Ecto neural progenitor cell (in vitro differentiated cells): Measurements from ENCODE around the gene BRCA1.
"Not testable (repeated sequence)": the region's sequence is repeated elsewhere in the genome, so short reads cannot be mapped to it uniquely, and the experiment has no call there.

ENCODE experiments used
- DNase-seq: peaks from one replicate; pipeline ENCODE4 v3.0.0-alpha.2; 2018; ENCODE audit warnings: low spot score

Gene BRCA1

DNA sequence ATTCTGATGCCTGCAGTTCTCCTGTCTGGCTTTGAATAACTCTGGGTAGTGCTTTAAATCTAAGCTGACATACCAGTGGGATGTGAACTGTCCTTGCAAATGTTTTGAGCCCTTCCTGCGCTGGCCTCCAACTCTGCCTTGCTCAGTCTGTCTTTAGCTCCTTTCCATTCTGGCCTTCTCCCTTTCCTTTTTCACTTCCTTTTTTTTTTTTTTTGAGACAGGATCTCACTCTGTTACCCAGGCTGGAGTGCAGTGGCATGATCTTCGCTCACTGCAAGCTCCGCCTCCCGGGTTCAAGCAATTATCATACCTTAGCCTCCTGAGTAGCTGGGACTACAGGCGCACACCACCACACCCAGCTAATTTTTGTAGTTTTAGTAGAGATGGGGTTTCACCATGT lies 8.3 kb upstream of the BRCA1 start:
- not testable (repeated sequence) for DNase-seq

DNA sequence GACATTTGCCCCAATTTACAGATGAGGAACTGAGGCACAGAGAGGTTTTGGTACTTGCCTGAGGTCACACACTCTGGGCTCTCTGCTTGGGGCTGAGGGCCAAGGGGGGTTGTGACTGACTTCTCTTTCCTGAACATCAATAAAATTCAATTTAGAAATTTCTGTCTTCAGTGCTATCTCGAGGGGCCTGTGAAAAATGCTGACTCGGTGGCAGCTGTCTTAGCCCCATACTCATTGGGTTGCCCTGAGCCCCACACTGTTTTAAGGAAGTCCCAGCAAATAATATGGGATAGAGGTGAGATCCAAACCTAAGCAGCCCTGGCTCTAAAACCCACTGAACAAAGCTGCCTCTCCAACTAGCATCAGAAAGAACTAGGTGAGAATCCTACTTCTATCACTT lies 7.0 kb upstream of the BRCA1 start:
- DNase-seq, result no peak

DNA sequence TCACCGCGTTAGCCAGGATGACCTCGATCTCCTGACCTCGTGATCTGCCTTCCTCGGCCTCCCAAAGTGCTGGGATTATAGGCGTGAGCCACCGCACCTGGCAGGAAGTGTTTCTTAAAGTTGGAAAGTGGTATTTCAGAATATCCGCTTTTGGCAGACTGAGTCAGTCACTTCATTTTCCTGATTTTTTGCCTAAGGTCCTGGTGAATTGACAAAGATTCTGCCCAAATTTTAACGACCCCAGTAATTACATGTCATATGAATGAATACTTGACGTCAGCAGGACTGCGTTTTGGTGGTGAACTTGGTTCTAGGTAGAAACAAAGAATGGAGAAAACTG lies 4.5 kb upstream of the BRCA1 start:
- no peak for DNase-seq

DNA sequence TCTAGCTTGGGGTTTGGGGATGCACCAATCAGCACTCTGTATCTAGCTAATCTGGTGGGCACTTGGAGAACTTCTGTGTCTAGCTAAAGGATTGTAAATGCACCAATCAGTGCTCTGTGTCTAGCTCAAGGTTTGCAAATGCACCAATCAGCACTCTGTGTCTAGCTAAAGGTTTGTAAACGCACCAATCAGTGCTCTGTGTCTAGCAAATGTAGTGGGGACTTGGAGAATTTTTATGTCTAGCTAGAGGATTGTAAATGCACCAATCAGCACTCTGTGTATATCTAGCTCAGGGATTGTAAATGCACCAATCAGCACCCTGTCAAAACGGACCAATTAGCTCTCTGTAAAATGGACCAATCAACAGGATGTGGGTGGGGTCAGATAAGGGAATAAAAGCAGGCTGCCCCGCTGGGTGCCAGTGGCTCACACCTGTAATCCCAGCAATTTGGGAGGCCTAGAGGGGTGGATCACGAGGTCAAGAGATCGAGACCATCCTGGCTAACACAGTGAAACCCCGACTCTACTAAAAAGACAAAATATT lies 2.2 kb upstream of the BRCA1 start:
- peak; percentile 26 for DNase-seq

DNA sequence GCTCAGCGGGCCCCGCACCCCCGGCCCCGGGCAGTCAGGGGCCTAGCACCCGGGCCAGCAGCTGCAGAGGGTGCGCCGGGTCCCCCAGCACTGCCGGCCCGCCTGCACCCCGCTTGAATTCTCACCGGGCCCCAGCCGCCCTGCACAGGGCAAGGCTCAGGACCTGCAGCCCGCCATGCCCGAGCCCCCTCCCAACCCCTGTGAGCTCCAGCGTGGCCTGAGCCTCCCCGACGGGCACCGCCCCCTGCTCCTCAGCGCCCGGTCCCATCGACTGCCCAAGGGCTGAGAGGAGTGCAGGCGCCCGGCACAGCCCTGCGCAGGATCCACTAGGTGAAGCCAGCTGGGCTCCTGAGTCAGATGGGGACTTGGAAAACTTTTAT lies 1.7 kb upstream of the BRCA1 start:
- peak; percentile 44 for DNase-seq

DNA sequence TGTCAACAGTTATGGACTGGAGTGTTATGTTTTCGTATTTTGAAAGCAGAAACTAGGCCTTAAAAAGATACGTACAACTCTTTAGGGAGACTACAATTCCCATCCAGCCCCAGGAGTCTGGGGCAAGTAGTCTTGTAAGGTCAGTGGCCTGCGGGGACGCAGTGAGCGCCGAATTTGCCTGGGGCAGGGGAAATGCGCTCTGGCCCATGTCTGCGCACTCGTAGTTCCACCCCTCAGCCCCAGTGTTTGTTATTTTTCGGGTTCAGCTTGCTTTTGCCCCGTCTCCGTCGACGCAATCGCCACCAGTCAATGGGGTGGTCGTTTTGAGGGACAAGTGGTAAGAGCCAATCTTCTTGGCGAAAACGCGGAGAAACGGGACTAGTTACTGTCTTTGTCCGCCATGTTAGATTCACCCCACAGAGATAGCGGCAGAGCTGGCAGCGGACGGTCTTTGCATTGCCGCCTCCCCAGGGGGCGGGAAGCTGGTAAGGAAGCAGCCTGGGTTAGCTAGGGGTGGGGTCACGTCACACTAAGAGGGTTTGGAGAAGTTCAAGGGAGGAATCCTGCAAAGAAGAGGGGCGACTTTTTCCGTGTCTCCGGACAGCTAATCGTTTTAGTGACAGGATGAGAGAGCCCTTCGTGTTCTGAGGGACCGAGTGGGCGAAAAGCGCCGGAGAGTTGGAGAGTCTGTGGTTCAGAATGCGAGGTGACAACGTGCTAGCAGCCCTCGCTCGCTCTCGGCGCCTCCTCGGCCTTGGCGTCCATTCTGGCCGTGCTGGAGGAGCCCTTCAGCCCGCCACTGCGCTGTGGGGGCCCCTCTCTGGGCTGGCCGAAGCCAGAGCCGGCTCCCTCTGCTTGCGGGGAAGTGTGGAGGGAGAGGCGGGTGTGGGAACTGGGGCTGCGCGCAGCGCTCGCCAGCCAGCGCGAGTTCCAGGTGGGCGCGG lies 1.1 kb upstream of the BRCA1 start:
- DNase-seq, result peak; percentile 63

DNA sequence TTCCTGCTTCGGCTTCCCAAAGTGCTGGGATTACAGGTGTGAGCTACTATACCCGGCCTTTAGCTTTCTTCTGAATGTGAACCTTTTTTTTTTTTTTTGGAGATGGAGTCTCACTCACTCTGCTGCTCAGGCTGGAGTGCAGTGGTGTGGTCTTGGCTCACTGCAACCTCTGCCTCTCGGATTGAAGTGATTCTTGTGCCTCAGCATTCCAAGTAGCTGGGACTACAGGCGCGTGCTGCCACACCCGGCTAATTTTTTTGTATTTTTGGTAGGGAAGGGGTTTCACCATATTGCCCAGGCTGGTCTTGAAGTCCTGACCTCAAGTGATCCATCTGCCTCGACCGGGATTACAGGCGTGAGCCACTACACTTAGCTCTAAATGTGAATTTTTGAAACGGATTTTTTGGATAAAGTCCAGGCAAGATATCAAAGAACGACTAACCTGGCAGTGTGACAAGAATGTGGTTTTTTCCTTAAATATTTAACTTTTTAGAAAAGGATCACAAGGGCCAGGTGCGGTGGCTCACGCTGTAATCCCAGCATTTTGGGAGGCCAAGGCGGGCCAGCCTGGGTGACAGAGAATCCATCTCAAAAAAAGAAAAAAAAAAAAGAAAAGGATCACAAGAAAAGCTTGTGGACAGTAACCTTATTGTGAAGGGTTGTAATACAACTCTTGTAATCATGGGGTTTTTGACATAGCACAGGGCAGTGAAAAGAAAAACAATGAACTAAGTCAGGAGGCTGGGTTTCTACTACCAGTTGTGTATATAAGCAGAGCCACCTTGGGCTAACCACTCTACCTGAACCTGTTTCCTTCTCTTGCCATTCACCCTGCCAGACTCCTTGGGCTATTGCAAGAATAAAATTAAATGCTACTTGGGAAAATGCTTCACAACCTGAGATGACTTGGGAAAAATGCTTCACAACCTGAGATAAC lies 6.2 kb downstream of the BRCA1 start:
- no peak for DNase-seq

DNA sequence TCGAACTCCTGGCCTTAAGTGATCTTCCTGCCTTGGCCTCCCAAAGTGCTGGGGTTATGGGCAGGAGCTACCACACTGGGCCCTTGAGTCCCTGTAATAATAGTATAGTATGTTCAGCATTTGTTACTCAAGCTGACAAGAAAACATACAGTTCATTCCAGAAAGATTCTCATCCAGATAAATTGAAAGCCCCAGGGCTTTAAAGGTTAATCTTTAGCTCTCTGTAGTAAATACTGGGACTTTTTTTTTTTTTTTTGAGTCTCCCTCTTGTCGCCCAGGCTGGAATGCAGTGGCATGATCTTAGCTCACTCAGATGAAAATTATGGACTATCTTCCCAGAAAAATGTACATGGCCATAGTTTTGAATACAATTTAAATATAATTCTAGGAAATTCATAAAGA lies 11.0 kb downstream of the BRCA1 start:
- DNase-seq, result no peak

DNA sequence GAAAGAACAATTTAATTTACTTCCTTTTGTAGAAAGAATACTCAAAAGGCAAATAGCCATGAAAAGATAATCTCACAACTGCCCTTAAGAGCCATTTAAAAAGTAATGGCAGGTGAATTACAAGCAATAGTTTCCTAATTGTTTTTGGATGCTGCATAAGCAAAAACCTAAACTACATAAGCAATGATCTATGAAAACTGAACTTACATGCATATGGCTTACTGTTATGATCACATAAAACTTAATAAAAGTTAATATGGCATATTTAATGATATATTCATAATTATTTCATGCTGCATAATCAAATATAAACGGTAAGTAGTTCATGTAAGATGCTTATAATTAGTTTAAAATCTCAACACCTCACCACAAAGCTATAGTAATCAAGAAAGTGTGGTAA lies 18.6 kb downstream of the BRCA1 start:
- DNase-seq, result no peak

DNA sequence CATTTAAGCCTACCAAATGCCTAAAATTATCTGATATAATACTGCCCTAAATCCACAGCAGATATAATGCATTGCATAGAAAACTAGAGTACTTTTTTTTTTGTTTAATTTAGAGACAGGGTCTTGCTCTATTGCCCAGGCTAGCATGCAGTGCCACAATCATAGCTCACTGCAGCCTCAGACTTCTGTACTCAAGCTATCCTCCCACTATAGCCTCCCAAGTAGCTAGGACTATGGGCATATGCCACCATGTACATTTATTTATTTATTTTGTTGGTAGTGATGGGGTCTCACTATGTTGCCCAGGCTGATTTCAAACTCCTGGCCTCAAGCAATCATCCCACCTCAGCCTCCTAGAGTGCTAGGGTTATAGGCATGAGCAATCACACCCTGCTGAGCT lies 20.0 kb downstream of the BRCA1 start:
- no peak for DNase-seq

DNA sequence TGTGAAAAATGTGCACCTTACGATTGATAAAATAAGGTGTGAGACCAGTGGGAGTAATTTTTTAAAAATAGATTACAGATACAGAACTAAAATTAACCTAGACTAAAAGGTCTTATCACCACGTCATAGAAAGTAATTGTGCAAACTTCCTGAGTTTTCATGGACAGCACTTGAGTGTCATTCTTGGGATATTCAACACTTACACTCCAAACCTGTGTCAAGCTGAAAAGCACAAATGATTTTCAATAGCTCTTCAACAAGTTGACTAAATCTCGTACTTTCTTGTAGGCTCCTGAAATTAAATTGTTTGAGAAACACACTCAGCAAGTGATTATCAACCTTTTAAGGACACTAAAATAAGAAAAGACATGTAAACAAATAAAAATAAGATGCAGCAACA lies 20.5 kb downstream of the BRCA1 start:
- no peak for DNase-seq

DNA sequence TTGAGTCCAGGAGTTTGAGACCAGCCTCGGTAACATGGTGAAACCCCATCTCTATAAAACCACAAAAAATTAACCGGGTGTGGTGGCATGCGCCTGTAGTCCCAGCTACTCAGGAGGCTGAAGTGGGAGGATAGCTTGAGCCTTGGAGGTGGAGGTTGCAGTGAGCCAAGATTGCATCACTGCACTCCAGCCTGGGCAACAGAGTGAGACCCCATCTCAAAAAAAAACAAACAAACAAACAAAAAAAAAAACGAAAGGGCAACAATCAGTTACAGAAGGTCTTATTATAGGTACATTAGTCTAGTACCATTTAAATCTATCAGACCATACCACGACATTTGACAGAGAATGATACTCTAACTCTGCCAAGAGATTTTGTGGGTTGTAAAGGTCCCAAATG lies 29.8 kb downstream of the BRCA1 start:
- not testable (repeated sequence) for DNase-seq

DNA sequence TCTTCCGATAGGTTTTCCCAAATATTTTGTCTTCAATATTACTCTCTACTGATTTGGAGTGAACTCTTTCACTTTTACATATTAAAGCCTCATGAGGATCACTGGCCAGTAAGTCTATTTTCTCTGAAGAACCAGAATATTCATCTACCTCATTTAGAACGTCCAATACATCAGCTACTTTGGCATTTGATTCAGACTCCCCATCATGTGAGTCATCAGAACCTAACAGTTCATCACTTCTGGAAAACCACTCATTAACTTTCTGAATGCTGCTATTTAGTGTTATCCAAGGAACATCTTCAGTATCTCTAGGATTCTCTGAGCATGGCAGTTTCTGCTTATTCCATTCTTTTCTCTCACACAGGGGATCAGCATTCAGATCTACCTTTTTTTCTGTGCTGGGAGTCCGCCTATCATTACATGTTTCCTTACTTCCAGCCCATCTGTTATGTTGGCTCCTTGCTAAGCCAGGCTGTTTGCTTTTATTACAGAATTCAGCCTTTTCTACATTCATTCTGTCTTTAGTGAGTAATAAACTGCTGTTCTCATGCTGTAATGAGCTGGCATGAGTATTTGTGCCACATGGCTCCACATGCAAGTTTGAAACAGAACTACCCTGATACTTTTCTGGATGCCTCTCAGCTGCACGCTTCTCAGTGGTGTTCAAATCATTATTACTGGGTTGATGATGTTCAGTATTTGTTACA lies 30.9 kb downstream of the BRCA1 start:
- DNase-seq, result no peak

DNA sequence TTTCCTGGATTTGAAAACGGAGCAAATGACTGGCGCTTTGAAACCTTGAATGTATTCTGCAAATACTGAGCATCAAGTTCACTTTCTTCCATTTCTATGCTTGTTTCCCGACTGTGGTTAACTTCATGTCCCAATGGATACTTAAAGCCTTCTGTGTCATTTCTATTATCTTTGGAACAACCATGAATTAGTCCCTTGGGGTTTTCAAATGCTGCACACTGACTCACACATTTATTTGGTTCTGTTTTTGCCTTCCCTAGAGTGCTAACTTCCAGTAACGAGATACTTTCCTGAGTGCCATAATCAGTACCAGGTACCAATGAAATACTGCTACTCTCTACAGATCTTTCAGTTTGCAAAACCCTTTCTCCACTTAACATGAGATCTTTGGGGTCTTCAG lies 32.3 kb downstream of the BRCA1 start:
- no peak for DNase-seq

DNA sequence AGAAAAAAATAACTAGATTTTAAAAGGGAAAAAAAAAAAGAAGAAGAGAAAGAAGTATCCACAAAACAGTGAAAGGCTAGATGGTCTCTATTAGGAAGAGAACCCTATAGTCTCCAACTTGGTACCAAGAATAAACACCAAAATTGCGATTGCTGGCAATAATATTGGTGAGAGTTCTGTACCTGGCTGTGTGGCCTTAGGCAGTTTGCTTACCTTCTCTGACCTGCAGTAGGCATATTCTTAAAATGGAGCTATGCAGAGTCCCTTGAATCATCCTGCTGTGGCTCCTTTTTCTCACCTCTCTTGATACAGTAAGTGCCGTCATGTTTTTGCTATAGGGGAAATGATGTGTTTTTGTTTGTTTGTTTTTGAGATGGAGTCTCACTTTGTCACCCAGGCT lies 35.1 kb downstream of the BRCA1 start:
- no peak for DNase-seq

DNA sequence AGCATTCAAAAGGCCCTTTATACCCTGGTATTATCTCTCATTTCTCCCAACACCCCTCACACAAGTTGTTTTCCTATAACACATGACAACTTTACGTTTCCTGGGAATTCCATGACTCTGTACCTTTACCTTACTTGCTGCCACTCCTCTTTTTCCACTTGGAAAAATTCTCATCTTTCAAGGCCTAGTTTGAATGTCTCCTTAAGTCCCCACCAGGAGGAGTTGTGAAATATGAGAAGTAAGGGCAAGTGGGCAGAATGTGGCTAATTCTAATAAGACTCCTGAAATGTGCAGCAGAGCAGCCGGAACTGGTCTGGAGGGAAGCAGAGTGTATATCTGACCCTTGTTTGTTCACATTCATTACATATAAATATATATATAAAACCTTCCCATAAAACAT lies 39.7 kb downstream of the BRCA1 start:
- DNase-seq, result no peak

DNA sequence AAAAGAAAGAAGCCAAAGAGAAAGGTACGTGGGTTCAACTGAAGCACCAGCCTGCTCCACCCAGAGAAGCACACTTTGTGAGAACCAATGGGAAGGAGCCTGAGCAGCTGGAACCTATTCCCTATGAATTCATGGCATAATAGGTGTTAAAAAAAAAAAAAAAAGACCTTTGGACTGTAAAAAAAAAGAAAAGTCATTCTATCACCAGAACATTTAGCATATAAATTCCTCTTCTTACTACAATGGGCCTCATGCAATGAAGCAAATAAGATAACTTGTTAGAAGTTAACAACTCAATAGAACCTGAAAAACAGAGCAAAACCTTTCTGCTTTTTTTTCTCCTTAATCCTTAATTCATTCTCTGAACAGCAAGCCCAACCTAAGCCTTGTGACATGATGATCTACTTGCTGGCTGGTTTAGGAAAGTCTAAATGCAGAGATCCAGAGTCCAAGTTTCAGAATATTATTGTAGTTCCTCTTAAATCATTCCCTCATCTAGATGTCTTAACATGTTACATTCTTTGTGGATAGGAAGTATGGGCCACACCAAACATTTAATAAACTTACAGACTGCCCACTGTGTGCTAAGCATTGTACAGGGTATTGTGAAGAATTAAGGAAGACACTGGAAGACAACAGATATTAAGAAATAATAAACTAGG lies 45.4 kb downstream of the BRCA1 start:
- DNase-seq, result no peak

DNA sequence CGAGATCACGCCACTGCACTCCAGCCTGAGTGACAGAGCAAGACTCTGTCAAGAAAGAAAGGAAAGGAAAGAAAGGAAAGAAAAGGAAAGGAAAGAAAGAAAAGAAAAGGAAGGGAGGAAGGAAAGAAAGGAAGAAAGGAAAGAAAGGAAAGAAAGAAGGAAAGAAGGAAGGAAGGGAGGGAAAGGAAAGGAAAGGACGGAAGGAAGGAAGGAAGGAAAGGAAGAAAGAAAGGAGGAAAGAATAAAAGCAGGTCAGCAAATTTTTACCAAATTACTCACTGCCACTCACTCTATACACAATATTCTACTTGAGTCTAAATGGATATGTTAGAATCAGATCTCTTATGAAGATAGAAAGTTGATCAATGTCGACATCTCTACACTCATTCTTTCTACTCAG lies 50.3 kb downstream of the BRCA1 start:
- DNase-seq, result no peak

DNA sequence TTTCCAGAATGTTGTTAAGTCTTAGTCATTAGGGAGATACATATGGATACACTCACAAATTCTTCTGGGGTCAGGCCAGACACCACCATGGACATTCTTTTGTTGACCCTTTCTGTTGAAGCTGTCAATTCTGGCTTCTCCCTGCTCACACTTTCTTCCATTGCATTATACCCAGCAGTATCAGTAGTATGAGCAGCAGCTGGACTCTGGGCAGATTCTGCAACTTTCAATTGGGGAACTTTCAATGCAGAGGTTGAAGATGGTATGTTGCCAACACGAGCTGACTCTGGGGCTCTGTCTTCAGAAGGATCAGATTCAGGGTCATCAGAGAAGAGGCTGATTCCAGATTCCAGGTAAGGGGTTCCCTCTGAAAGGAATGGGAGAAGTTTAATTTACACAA lies 54.3 kb downstream of the BRCA1 start:
- no peak for DNase-seq

DNA sequence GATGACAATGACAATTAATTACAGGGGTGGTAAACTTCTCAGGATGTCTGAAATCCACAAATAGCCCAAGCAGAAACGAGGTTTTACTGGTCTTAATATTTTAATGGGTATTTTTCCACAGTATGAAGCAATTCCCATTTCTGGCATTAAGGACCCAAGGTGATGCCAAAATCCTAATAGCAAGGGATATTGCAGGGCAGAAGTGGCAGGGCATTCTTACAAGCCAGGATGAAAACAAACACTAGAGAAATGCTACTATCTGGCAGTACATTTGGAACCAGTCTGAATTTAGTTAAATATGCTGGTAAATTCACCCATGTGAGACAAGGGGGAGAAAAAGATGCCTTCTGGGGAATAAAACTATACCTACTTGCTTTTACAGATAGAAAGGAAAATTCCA lies 54.9 kb downstream of the BRCA1 start:
- DNase-seq, result no peak

DNA sequence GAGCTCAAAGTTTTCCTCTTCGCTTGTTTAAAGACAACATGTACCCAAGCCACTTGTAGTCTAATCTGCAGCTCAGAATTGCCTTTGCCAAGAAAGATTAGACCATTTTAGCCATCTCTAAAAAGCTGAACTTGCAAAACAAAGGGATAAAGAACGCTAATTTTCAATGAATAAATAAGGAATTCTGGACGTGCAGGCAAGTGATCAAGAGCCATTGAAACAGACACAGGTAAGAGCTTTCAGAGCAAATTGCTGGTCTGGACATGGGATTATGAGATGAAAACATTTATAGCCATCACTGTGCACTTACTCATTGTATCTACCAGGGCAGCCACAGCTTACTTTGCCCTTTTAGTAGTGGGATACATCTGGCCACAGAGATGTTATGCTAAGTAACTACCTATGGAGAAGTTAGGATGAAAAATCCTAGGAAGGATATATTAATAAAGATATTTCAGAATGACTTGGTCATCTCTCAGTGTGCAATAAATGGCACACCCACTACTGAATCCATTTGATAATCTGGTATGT lies 55.7 kb downstream of the BRCA1 start:
- DNase-seq, result no peak
